Lower leg skin (tissue), 4 donors: Measurements from ENCODE around the gene KCTD5. TPM values are rescaled to one million over a fixed set of nuclear protein-coding genes. Genes with fewer than 3 reads are reported as not detected.
"Not testable (repeated sequence)": the region's sequence is repeated elsewhere in the genome, so short reads cannot be mapped to it uniquely, and the experiment has no call there.

Source experiments
- DNase-seq, 2 donors: peaks; one replicate each; pipeline ENCODE4 v3.0.0-alpha.2; 2019; ENCODE audit warnings: low spot score in 2 of 2
- H3K4me3 ChIP-seq: fragments of 200-600 bp; sonication (generic); 2 replicates; pipeline ENCODE4 v1.5.1; 2017; ENCODE audit warnings: mild to moderate bottlenecking, low read depth; ENCODE audit not compliant: poor library complexity, severe bottlenecking
- POLR2A ChIP-seq, 2 donors: fragments of 450-650 bp; IDR thresholded peaks; one replicate each; pipeline ENCODE4 v1.6.1; 2016 to 2017; ENCODE audit warnings: antibody characterized with exemption in 2 of 2, mild to moderate bottlenecking in 1 of 2, moderate library complexity in 1 of 2
- WGBS, 2 donors: methylation state at CpG; one replicate each; pipeline ENCODE4 v1.1.5; 2018; 5-methylcytosine and 5-hydroxymethylcytosine counted together
- intact Hi-C: fragments of 100-400 bp; cut with DNase I; formaldehyde crosslinking; loops from one replicate; pipeline ENCODE4 v1.15.0; 2023; ENCODE audit warnings: low total_unique reads
- total RNA-seq, 4 donors: library from RNA; depleted of rRNA; stranded (reverse); fragments of >200 nt; gene quantifications; one replicate each; pipeline ENCODE4 v1.1.0, GENCODE V29; 2016
- TF ChIP-seq, protein P1 (sequence below), 3 donors: fragments of 450-650 bp; IDR thresholded peaks; one replicate each; pipeline ENCODE4 v1.5.1; 2016; ENCODE audit warnings: antibody characterized with exemption in 3 of 3, mild to moderate bottlenecking in 3 of 3, moderate library complexity in 2 of 3

KCTD5 gene
- total RNA-seq, 4 donors from 2014 or later: 34.9 to 61.9 (median 51.1) TPM

DNA sequence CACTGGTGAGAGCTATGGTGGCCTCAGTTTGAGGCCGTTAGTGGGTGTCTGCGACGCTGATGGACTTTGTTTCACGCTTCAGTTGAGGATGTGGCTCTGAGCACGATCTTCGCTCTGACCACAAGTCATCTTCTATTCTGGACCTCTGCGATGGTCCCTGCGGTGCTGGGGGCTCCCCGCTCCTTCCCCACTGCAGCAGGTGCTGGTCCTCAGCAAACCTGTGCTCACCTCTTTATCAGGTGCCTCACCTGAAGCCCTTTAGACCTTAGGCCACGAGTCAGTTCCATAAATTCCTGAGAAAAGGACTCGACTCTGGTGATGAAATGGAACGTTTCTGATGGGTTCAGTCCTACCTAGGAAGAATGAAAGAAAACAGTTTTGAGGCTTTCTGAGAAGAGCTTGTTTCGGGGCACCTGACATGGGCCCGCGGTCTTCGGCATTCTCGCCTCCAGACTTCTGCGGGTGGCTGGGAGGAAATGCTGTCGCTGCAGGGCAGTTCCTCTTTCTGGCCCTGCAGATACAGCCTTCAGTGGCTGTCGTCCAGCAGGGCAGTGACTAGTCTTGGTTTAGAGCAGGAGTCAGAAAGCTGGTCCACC is 4.7 kb downstream of the KCTD5 start:
- H3K4me3 ChIP-seq: no peak overlapping the region

DNA sequence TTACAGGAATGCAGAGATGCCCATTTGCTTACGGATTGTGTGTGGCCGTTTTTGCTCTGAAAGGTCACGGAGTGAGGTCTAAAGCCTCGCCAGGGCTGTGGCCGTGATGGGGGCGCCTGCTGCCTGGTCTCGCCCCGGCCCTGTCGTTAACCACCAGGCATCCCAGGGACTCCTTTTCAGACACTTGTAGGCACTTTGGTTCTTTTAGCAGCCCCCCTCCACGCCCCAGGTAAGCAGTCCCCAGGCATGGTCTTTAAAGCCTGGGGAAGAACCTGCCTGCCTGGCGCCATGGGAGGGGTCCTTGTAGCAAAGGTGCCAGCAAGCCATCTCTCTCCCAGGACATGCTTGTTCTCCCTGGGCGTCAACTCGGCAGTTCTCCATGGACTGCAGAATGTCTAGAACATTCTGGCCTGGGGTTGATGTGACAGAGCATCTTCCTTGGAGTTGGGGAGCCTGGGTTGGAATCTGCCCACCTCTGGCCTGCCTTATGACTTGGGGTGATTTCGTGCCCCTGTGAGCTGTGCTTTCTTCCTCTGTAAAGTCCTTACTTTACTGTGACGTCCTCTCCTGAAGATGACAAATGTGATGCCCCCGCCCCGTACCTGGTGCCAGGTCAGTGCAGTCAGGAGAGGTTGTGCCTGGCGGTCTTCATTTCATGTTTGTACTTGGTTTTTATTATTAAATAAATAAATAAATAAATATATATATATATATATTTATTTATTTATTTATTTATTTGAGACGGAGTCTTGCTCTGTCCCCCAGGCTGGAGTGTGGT is 5.4 kb downstream of the KCTD5 start:
- TF ChIP-seq, protein P1, sequence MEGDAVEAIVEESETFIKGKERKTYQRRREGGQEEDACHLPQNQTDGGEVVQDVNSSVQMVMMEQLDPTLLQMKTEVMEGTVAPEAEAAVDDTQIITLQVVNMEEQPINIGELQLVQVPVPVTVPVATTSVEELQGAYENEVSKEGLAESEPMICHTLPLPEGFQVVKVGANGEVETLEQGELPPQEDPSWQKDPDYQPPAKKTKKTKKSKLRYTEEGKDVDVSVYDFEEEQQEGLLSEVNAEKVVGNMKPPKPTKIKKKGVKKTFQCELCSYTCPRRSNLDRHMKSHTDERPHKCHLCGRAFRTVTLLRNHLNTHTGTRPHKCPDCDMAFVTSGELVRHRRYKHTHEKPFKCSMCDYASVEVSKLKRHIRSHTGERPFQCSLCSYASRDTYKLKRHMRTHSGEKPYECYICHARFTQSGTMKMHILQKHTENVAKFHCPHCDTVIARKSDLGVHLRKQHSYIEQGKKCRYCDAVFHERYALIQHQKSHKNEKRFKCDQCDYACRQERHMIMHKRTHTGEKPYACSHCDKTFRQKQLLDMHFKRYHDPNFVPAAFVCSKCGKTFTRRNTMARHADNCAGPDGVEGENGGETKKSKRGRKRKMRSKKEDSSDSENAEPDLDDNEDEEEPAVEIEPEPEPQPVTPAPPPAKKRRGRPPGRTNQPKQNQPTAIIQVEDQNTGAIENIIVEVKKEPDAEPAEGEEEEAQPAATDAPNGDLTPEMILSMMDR (IDR thresholded peaks at IDR 0.05): no peak
- no peak for TF ChIP-seq POLR2A (IDR thresholded peaks at IDR 0.05)
- WGBS, 2 donors: 89 to 91% methylated on average over 15 to 19 of the region's 19 CpGs
- intact Hi-C loops: no loop called here
- no peak overlapping the region for H3K4me3 ChIP-seq
- DNase-seq: no peak

More for the DNA sequence above, 4.7 kb downstream of the KCTD5 start:
- 78 to 85% methylated on average over 20 of the region's 20 CpGs for WGBS, 2 donors
- TF ChIP-seq POLR2A (IDR thresholded peaks at IDR 0.05): no peak
- TF ChIP-seq, protein P1 (IDR thresholded peaks at IDR 0.05): no peak
- DNase-seq: no peak
- intact Hi-C loops: no loop called here

DNA sequence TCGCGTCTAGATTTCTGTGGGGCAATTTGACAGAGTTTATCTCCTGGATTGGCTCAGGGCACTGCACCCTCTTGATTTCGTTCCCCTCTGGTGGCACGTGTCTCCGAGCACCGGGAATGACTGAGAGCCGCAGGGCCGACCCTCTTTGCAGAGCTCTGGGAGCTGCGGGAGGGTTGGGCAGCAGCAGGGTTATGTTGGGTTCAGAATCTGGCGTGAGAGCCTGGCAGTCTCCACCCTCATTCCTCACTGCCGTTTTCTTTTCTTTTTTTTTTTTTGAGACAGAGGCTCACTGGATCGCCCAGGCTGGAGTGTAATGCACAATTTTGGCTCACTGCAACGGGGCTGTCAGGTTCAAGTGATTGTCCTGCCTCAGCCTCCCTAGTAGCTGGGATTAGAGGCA is 7.1 kb downstream of the KCTD5 start:
- DNase-seq, H3K4me3 ChIP-seq, intact Hi-C loops: not testable (repeated sequence)
- 49 to 53% methylated on average over 6 of the region's 13 CpGs for WGBS, 2 donors

DNA sequence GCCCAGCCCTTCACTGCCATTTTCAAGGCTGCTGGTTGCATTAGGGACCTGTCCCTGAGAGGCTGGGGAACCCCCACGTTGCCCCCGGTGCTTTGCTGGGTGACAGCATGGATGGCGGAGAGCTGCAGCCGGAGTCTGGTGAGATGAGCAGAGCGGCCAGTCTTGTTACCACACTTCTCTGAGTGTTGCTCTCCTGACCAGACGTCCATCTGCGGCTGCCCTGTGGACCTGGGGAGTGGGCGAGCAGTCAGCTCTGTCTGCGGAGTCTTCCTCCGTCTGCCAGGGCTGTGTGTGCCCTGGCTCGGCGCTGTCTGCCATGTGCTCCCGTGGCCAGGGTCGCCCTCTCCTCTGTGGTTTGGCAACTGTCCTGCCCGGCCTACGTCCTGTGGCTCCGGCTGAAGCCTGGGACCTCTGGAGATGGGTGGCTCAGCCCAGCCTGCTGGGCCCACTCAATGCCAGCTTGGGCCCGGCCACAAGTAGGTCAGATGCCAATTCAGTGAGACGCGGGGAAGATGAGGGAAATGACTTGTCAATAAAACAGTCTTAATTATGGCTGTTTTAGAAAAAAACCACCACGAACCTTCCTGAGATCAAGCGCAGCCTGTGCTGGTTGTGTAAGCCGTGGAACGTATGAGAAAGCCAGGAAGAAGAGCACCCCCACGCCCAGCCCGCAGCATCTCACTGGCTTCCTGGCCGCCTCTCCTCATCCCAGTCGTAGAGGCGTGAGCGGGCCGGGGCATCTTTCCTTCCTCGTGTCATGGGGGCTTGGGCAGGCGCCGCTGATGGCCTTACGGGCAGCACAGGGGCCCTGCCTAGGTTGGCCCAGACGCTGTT is 7.9 kb downstream of the KCTD5 start:
- no peak for DNase-seq
- intact Hi-C loops: no loop called here
- TF ChIP-seq, protein P1 (IDR thresholded peaks at IDR 0.05): no peak
- TF ChIP-seq POLR2A (IDR thresholded peaks at IDR 0.05): no peak
- WGBS, 2 donors: 83 to 87% methylated on average over 32 to 34 of the region's 36 CpGs
- no peak overlapping the region for H3K4me3 ChIP-seq

DNA sequence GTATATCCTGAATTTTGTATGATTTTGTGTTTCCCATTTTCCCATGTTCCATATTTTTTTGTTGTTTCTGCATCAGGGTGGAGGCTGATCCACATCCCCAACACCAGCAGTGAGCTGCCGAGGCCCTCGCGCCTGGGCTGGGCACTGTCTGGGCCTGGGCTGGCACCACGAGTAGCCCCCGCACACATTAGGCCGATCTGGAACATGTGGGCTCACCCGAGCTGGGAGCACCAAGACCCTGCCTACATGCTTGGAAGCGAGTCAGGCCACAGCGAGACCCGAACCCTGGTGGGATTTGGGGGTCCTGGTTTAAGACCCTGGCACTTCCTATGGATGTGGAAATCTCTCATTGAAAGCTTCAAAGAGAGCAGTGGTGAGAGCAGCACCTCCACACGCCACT is 8.5 kb downstream of the KCTD5 start:
- 94 to 97% methylated on average over 10 to 11 of the region's 11 CpGs for WGBS, 2 donors
- TF ChIP-seq POLR2A (IDR thresholded peaks at IDR 0.05): no peak
- TF ChIP-seq, protein P1 (IDR thresholded peaks at IDR 0.05): no peak
- intact Hi-C loops: no loop called here
- H3K4me3 ChIP-seq: no peak overlapping the region
- no peak for DNase-seq
